ENCODE measurements around the gene HCFC1R1. TPM values are rescaled to one million over a fixed set of nuclear protein-coding genes. Genes with fewer than 3 reads are reported as not detected.

Gene HCFC1R1
- polyA plus RNA-seq, 1 donor from 2014 or later, result 19.0 TPM

DNA sequence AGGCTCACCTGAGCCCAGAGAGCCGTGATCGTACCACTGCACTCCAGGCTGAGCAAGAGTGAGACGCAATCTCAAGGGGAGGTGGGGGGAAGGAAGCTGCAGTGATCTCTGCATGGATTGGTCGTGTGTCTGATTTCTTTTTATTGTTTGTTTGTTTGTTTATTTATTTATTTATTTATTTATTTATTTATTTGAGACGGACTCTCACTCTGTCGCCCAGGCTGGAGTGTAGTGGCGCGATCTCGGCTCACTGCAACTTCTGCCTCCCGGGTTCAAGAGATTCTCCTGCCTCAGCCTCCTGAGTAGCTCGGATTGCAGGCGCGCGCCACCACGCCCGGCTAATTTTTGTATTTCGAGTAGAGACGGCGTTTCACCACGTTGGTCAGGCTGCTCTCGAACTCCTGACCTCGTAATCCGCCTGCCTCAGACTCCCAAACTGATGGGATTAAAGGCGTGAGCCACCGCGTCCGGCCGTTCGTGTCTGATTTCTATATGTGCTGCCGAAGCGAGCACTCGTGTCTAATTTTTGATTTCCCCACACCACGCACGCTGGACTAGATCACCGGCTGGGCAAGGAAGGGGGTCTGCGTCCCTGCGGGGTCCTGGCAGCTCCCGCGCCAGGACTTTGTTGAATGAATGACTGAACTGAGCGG lies 4.0 kb downstream of the HCFC1R1 start:
- H3K9me2 ChIP-seq (ENCODE audit: insufficient read depth, low read length), result no peaks in the 10 kb centered on the region
- TF ChIP-seq SMC3 (conservative IDR thresholded peaks at IDR 0.05; ENCODE audit: poor library complexity) (no peak), TAF1 (IDR thresholded peaks at IDR 0.05; ENCODE audit: low read depth) (no peak), MXI1 (conservative IDR thresholded peaks at IDR 0.05; ENCODE audit: poor library complexity, severe bottlenecking) (no peak), EP300 (conservative IDR thresholded peaks at IDR 0.05; ENCODE audit: poor library complexity, severe bottlenecking) (no peak), POLR2AphosphoS5 (IDR thresholded peaks at IDR 0.05) (no peak), EZH2 (IDR thresholded peaks at IDR 0.05; ENCODE audit: borderline replicate concordance, insufficient read depth, low read length, poor library complexity, severe bottlenecking) (no peak), RAD21 (conservative IDR thresholded peaks at IDR 0.05) (no peak)
- TF ChIP-seq, protein P1, sequence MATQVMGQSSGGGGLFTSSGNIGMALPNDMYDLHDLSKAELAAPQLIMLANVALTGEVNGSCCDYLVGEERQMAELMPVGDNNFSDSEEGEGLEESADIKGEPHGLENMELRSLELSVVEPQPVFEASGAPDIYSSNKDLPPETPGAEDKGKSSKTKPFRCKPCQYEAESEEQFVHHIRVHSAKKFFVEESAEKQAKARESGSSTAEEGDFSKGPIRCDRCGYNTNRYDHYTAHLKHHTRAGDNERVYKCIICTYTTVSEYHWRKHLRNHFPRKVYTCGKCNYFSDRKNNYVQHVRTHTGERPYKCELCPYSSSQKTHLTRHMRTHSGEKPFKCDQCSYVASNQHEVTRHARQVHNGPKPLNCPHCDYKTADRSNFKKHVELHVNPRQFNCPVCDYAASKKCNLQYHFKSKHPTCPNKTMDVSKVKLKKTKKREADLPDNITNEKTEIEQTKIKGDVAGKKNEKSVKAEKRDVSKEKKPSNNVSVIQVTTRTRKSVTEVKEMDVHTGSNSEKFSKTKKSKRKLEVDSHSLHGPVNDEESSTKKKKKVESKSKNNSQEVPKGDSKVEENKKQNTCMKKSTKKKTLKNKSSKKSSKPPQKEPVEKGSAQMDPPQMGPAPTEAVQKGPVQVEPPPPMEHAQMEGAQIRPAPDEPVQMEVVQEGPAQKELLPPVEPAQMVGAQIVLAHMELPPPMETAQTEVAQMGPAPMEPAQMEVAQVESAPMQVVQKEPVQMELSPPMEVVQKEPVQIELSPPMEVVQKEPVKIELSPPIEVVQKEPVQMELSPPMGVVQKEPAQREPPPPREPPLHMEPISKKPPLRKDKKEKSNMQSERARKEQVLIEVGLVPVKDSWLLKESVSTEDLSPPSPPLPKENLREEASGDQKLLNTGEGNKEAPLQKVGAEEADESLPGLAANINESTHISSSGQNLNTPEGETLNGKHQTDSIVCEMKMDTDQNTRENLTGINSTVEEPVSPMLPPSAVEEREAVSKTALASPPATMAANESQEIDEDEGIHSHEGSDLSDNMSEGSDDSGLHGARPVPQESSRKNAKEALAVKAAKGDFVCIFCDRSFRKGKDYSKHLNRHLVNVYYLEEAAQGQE (IDR thresholded peaks at IDR 0.05; ENCODE audit: borderline replicate concordance), result no peak
- TF ChIP-seq, protein P2, sequence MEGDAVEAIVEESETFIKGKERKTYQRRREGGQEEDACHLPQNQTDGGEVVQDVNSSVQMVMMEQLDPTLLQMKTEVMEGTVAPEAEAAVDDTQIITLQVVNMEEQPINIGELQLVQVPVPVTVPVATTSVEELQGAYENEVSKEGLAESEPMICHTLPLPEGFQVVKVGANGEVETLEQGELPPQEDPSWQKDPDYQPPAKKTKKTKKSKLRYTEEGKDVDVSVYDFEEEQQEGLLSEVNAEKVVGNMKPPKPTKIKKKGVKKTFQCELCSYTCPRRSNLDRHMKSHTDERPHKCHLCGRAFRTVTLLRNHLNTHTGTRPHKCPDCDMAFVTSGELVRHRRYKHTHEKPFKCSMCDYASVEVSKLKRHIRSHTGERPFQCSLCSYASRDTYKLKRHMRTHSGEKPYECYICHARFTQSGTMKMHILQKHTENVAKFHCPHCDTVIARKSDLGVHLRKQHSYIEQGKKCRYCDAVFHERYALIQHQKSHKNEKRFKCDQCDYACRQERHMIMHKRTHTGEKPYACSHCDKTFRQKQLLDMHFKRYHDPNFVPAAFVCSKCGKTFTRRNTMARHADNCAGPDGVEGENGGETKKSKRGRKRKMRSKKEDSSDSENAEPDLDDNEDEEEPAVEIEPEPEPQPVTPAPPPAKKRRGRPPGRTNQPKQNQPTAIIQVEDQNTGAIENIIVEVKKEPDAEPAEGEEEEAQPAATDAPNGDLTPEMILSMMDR (IDR thresholded peaks at IDR 0.05; ENCODE audit: poor library complexity, severe bottlenecking), result no peak
- no peak overlapping the region for H2AFZ ChIP-seq (ENCODE audit: low read depth, low read length)
- H3K9ac ChIP-seq (ENCODE audit: low read length), result no peak overlapping the region
- no peak overlapping the region for H3K27ac ChIP-seq (ENCODE audit: low read length)
- H3K36me3 ChIP-seq (ENCODE audit: insufficient read depth, low read length), result no peaks in the 10 kb centered on the region
- H3K4me3 ChIP-seq (ENCODE audit: low read length), result peak overlapping the region; percentile 55
- H3K9me3 ChIP-seq (ENCODE audit: low read length), result no peaks in the 10 kb centered on the region
- H3F3A ChIP-seq (ENCODE audit: insufficient read depth, low read length, poor library complexity, severe bottlenecking), result no peaks in the 10 kb centered on the region
- H3K27me3 ChIP-seq (ENCODE audit: insufficient read depth, low read depth, low read length), result peaks cover 38% of the 10 kb centered on the region
- H4K20me1 ChIP-seq (ENCODE audit: insufficient read depth), result no peaks in the 10 kb centered on the region
- H3K4me2 ChIP-seq (ENCODE audit: low read length), result no peak overlapping the region
- H3K79me2 ChIP-seq (replicated peaks; ENCODE audit: insufficient read depth, low read length), result no peaks in the 10 kb centered on the region

DNA sequence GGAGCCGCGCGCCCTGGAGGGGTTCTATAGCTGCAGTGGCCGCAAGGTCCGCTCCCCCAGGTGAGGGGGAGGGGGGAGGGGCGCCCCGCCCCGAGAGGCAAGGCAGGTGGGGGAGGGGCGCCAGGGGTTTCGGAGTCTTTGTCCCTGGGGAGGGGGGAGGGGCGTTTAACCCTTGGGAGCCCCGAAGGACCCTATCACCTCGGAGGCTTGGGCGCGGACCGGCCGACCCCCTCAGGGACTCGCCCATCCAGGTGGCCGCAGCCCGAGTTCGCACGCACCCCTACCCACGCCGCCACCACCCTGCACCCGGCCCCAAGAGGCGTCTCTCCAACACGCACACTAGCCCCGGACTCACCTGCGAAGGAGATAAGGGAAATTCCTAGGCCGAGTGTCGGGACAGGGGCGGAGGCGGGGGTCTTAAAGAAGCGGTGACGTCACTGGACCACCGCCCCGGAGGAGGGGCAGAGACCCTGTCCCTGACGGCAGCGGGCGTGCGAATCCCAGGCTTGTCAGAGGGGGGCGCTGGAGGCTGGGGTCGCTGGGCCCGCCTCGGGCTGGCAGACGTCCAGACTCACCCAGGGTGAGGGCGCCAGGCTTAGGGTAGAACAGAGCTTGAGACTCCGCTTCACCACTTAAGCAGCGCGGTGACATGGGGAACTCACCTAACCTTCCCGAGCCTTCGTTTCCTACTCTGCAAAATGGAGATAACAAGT lies 5.8 kb downstream of the HCFC1R1 start, which contains the start of gene CLDN6:
TSS of gene CLDN6 (minus strand) at position 390 of the 713 bp plus-strand sequence. CDS start 2,162 bp downstream, outside the sequence.
- Histone ChIP-seq H3K4me2 (ENCODE audit: low read length) (no peak within 1 kb of the TSS), H3K9me3 (ENCODE audit: low read length) (no peaks in the 10 kb centered on the region), H3K4me3 (ENCODE audit: low read length) (peak within 1 kb of the TSS; percentile 35), H3F3A (ENCODE audit: insufficient read depth, low read length, poor library complexity, severe bottlenecking) (no peaks in the 10 kb centered on the region), H3K27me3 (ENCODE audit: insufficient read depth, low read depth, low read length) (peaks cover 38% of the 10 kb centered on the region), H3K36me3 (ENCODE audit: insufficient read depth, low read length) (no peaks in the 10 kb centered on the region), H3K9me2 (ENCODE audit: insufficient read depth, low read length) (no peaks in the 10 kb centered on the region), H3K9ac (ENCODE audit: low read length) (no peak within 1 kb of the TSS), H3K27ac (ENCODE audit: low read length) (no peak within 1 kb of the TSS), H3K79me2 (replicated peaks; ENCODE audit: insufficient read depth, low read length) (no peaks in the 10 kb centered on the region), H2AFZ (ENCODE audit: low read depth, low read length) (no peak within 1 kb of the TSS), H4K20me1 (ENCODE audit: insufficient read depth) (no peaks in the 10 kb centered on the region)
- TF ChIP-seq, protein P2 (IDR thresholded peaks at IDR 0.05; ENCODE audit: poor library complexity, severe bottlenecking), result peak; percentile 55
- TF ChIP-seq POLR2AphosphoS5 (IDR thresholded peaks at IDR 0.05) (no peak), RAD21 (conservative IDR thresholded peaks at IDR 0.05) (no peak)
